Measurements from ENCODE around the gene TRIM2.

GRCh38 chr4:153191795-153192363 is 12.4 kb upstream of the TRIM2 start:
- TF ChIP-seq CTCF (IDR thresholded peaks at IDR 0.05; ENCODE audit: insufficient read depth, low read depth, low read length), result no peak
- no peak for TF ChIP-seq EZH2 (IDR thresholded peaks at IDR 0.05; ENCODE audit: insufficient read depth, low read length)

All from astrocyte (in vitro differentiated cells and primary cell).